Upper lobe of left lung (tissue), 4 donors: Measurements from ENCODE around the gene TBC1D1.

Experiments used
- POLR2AphosphoS5 ChIP-seq, 2 donors: sonication (generic); formaldehyde crosslinking; IDR thresholded peaks; one replicate each; pipeline ENCODE4 v1.5.1; 2017; ENCODE audit warnings: antibody characterized with exemption in 2 of 2
- TF ChIP-seq, protein P1 (sequence below), 6 experiments: fragments of 450-650 bp in 4 of 6; fragments of 200-600 bp in 2 of 6; sonication (generic) in 2 of 6; IDR thresholded peaks; one replicate each; pipeline ENCODE4 v1.5.1; 2016 to 2019; ENCODE audit warnings: antibody characterized with exemption in 6 of 6

DNA sequence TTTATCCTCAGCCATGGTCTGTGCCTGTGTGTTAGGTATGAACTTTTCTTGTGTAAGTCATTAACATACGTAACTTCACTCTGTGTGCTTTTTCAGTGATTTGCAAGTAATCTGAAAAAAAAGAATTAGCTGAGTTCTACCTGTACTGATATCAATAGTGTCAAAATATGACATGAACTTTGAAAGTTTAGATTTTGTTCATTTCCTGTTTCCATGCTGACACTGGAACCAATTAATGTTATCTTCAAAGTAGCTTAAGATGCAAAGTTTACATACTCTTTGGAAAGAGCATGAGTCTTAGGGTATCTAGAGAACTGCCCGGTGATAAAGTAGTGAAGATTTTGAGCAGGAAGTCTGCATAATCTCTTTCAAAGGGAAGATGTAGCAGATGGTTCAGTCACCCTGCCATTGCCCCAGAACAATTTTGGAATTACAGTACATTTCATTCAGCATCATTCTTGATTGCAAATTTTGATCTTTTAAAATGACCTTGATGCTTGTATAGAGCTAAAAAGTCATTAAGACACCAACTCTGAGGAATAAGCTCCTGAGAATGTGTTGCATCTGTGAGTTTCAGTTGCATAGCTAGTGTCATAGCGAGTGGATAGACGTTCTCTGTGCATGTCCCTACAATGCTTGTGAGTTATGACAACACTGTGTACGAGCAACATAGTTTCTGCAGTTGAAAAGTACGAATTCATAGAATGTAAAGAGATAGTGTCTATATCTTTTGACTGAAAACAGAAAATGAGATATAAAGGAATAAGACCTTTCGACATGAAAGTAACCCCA, 199.8 kb downstream of the TBC1D1 start:
- TF ChIP-seq, protein P1, sequence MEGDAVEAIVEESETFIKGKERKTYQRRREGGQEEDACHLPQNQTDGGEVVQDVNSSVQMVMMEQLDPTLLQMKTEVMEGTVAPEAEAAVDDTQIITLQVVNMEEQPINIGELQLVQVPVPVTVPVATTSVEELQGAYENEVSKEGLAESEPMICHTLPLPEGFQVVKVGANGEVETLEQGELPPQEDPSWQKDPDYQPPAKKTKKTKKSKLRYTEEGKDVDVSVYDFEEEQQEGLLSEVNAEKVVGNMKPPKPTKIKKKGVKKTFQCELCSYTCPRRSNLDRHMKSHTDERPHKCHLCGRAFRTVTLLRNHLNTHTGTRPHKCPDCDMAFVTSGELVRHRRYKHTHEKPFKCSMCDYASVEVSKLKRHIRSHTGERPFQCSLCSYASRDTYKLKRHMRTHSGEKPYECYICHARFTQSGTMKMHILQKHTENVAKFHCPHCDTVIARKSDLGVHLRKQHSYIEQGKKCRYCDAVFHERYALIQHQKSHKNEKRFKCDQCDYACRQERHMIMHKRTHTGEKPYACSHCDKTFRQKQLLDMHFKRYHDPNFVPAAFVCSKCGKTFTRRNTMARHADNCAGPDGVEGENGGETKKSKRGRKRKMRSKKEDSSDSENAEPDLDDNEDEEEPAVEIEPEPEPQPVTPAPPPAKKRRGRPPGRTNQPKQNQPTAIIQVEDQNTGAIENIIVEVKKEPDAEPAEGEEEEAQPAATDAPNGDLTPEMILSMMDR (IDR thresholded peaks at IDR 0.05): no peak
- TF ChIP-seq POLR2AphosphoS5 (IDR thresholded peaks at IDR 0.05): no peak
